ENCODE measurements around the gene DDX4.

GRCh38 chr5:55708732-55709131, 29.1 kb upstream of the DDX4 start:
- TF ChIP-seq TAF1 (IDR thresholded peaks at IDR 0.05; ENCODE audit: borderline replicate concordance, insufficient read depth, low read length) (no peak), POLR2AphosphoS5 (IDR thresholded peaks at IDR 0.05; ENCODE audit: low read depth, low read length) (no peak), SIN3A (IDR thresholded peaks at IDR 0.05; ENCODE audit: borderline replicate concordance, insufficient read depth, low read length) (no peak), REST (IDR thresholded peaks at IDR 0.05; ENCODE audit: insufficient read depth in 1 of 2, low read depth in 2 of 2, low read length in 2 of 2) (no peak), FOXP2 (optimal IDR thresholded peaks at IDR 0.05; ENCODE audit: borderline replicate concordance, extremely low read depth, extremely low read length, insufficient read depth) (no peak)

All from PFSK-1 (cell line).